ENCODE results near the gene FHL2.

The FHL2 gene

GRCh38 chr2:105379741-105380186 lies 19.1 kb downstream of the FHL2 start:
- peaks cover 3% of the 10 kb centered on the region for H3F3A ChIP-seq (ENCODE audit: insufficient read depth, low read length)
- H3K9ac ChIP-seq (ENCODE audit: low read length), result no peak overlapping the region
- H4K20me1 ChIP-seq (ENCODE audit: insufficient read depth, low read length), result no peaks in the 10 kb centered on the region
- no peak overlapping the region for H2AFZ ChIP-seq (ENCODE audit: low read length)
- H3K36me3 ChIP-seq (replicated peaks; ENCODE audit: insufficient read depth, low read length), result no peaks in the 10 kb centered on the region
- DNase-seq, result no peak
- no peak overlapping the region for H3K4me2 ChIP-seq (ENCODE audit: low read depth, low read length)
- no peaks in the 10 kb centered on the region for H3K9me2 ChIP-seq (replicated peaks; ENCODE audit: insufficient read depth, low read length)
- no peak overlapping the region for H3K27ac ChIP-seq (ENCODE audit: low read length)
- H3K79me2 ChIP-seq (ENCODE audit: low read length), result no peaks in the 10 kb centered on the region; the same call in 1 of the 2 replicates
- H3K9me3 ChIP-seq (replicated peaks; ENCODE audit: insufficient read depth, low read length), result no peaks in the 10 kb centered on the region
- no peak overlapping the region for H3K4me3 ChIP-seq (ENCODE audit: low read length)
- H3K27me3 ChIP-seq (replicated peaks; ENCODE audit: insufficient read depth, low read length), result no peaks in the 10 kb centered on the region
- TF ChIP-seq EZH2 (optimal IDR thresholded peaks at IDR 0.05; ENCODE audit: low read depth, low read length) (no peak), CTCF (IDR thresholded peaks at IDR 0.05; ENCODE audit: low read length) (no peak), EZH2phosphoT487 (IDR thresholded peaks at IDR 0.05; ENCODE audit: low read length) (no peak)
- peaks cover 24% of the 10 kb centered on the region for H3K4me1 ChIP-seq (ENCODE audit: low read length)

GRCh38 chr2:105378921-105379383 lies 19.9 kb downstream of the FHL2 start:
- Histone ChIP-seq H3K36me3 (replicated peaks; ENCODE audit: insufficient read depth, low read length) (no peaks in the 10 kb centered on the region), H3K79me2 (ENCODE audit: low read length) (no peaks in the 10 kb centered on the region; the same call in 1 of the 2 replicates)
- TF ChIP-seq EZH2 (optimal IDR thresholded peaks at IDR 0.05; ENCODE audit: low read depth, low read length) (no peak), CTCF (IDR thresholded peaks at IDR 0.05; ENCODE audit: low read length) (no peak), EZH2phosphoT487 (IDR thresholded peaks at IDR 0.05; ENCODE audit: low read length) (no peak)

GRCh38 chr2:105378276-105378840 lies 20.5 kb downstream of the FHL2 start:
- H3K36me3 ChIP-seq (replicated peaks; ENCODE audit: insufficient read depth, low read length), result no peaks in the 10 kb centered on the region
- no peak for DNase-seq
- no peak overlapping the region for H3K4me2 ChIP-seq (ENCODE audit: low read depth, low read length)
- H3K79me2 ChIP-seq (ENCODE audit: low read length), result peaks cover 3% of the 10 kb centered on the region; the same call in 1 of the 2 replicates
- TF ChIP-seq EZH2 (optimal IDR thresholded peaks at IDR 0.05; ENCODE audit: low read depth, low read length) (no peak), CTCF (IDR thresholded peaks at IDR 0.05; ENCODE audit: low read length) (no peak), EZH2phosphoT487 (IDR thresholded peaks at IDR 0.05; ENCODE audit: low read length) (no peak)
- H3K27ac ChIP-seq (ENCODE audit: low read length), result no peak overlapping the region
- H3F3A ChIP-seq (ENCODE audit: insufficient read depth, low read length), result peaks cover 5% of the 10 kb centered on the region
- H3K9ac ChIP-seq (ENCODE audit: low read length), result no peak overlapping the region
- no peaks in the 10 kb centered on the region for H3K9me3 ChIP-seq (replicated peaks; ENCODE audit: insufficient read depth, low read length)
- no peak overlapping the region for H3K4me3 ChIP-seq (ENCODE audit: low read length)
- no peak overlapping the region for H2AFZ ChIP-seq (ENCODE audit: low read length)
- peaks cover 20% of the 10 kb centered on the region for H3K4me1 ChIP-seq (ENCODE audit: low read length)
- no peaks in the 10 kb centered on the region for H3K27me3 ChIP-seq (replicated peaks; ENCODE audit: insufficient read depth, low read length)
- no peaks in the 10 kb centered on the region for H4K20me1 ChIP-seq (ENCODE audit: insufficient read depth, low read length)
- H3K9me2 ChIP-seq (replicated peaks; ENCODE audit: insufficient read depth, low read length), result no peaks in the 10 kb centered on the region

More at GRCh38 chr2:105378921-105379383, 19.9 kb downstream of the FHL2 start:
- Histone ChIP-seq H4K20me1 (ENCODE audit: insufficient read depth, low read length) (no peaks in the 10 kb centered on the region), H3K4me1 (ENCODE audit: low read length) (peaks cover 22% of the 10 kb centered on the region), H3K4me3 (ENCODE audit: low read length) (no peak overlapping the region), H3F3A (ENCODE audit: insufficient read depth, low read length) (no peaks in the 10 kb centered on the region), H3K27ac (ENCODE audit: low read length) (no peak overlapping the region), H2AFZ (ENCODE audit: low read length) (no peak overlapping the region), H3K9ac (ENCODE audit: low read length) (no peak overlapping the region), H3K9me3 (replicated peaks; ENCODE audit: insufficient read depth, low read length) (no peaks in the 10 kb centered on the region), H3K27me3 (replicated peaks; ENCODE audit: insufficient read depth, low read length) (no peaks in the 10 kb centered on the region), H3K4me2 (ENCODE audit: low read depth, low read length) (no peak overlapping the region), H3K9me2 (replicated peaks; ENCODE audit: insufficient read depth, low read length) (no peaks in the 10 kb centered on the region)
- DNase-seq, result no peak

Data from MM.1S (cell line).